ENCODE results near the gene KCNJ11.

DNA sequence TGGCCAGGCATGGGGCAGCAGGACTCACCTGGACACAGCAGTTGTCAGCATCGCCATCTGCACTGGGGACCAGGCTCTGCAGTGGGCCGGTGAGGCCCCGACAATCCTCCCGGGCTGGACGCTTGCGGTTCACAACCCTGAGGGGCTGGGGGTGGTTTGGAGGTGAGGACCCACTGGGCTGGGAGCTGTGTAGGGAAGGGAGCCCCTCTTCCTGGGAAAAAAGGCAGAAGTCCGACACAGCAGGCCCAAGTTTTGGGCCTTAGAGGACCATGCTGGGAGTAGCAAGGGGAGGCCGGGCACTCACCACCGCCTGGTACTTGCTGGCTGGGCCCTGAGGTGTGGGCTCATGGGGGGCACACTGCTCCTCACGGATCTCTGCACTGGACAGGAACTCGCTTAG lies 39.8 kb upstream of the KCNJ11 start:
- TF ChIP-seq POLR2A (IDR thresholded peaks at IDR 0.05), result no peak
- TF ChIP-seq, protein P1, sequence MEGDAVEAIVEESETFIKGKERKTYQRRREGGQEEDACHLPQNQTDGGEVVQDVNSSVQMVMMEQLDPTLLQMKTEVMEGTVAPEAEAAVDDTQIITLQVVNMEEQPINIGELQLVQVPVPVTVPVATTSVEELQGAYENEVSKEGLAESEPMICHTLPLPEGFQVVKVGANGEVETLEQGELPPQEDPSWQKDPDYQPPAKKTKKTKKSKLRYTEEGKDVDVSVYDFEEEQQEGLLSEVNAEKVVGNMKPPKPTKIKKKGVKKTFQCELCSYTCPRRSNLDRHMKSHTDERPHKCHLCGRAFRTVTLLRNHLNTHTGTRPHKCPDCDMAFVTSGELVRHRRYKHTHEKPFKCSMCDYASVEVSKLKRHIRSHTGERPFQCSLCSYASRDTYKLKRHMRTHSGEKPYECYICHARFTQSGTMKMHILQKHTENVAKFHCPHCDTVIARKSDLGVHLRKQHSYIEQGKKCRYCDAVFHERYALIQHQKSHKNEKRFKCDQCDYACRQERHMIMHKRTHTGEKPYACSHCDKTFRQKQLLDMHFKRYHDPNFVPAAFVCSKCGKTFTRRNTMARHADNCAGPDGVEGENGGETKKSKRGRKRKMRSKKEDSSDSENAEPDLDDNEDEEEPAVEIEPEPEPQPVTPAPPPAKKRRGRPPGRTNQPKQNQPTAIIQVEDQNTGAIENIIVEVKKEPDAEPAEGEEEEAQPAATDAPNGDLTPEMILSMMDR (IDR thresholded peaks at IDR 0.05), result no peak

Measured in adrenal gland (tissue), 5 donors.